GM10248 (cell line): ENCODE measurements around the gene PRKCQ.

ENCODE experiments used
- CTCF ChIA-PET: fragments of 300-600 bp; sonication (Branson Sonifier 250); formaldehyde crosslinking; extraction: SDS; loops from one replicate; lab custom pipeline; 2021; ENCODE audit warnings: antibody characterized with exemption; lab: Yijun Ruan, JAX
- POLR2A ChIA-PET: fragments of 350-650 bp; sonication (Branson Sonifier 250); formaldehyde crosslinking; extraction: SDS; loops from one replicate; lab custom pipeline; 2020; ENCODE audit warnings: antibody characterized with exemption; lab: Yijun Ruan, JAX
- DNase-seq: peaks from one replicate; pipeline ENCODE4 v3.0.0; 2012; ENCODE audit errors: extremely low spot score
- CTCF ChIP-seq: IDR thresholded peaks from 2 replicates; pipeline ENCODE4 v1.5.1; 2012; ENCODE audit warnings: mild to moderate bottlenecking, low read depth; ENCODE audit errors: extremely low read depth, missing control alignments, control extremely low read depth

PRKCQ gene

GRCh38 chr10:6460861-6461409 lies 119.1 kb downstream of the PRKCQ start:
- no peak for TF ChIP-seq CTCF

GRCh38 chr10:6458814-6459213 lies 121.3 kb downstream of the PRKCQ start:
- TF ChIP-seq CTCF: no peak
- POLR2A ChIA-PET: no interaction called here
- no peak for DNase-seq
- CTCF ChIA-PET: no interaction called here

More at GRCh38 chr10:6460861-6461409, 119.1 kb downstream of the PRKCQ start:
- POLR2A ChIA-PET: no interaction called here
- CTCF ChIA-PET: no interaction called here
- no peak for DNase-seq

GRCh38 chr10:6457376-6457775 lies 122.7 kb downstream of the PRKCQ start:
- TF ChIP-seq CTCF: no peak
- no peak for DNase-seq
- CTCF ChIA-PET: no interaction called here
- POLR2A ChIA-PET: no interaction called here

GRCh38 chr10:6456067-6456466 lies 124.0 kb downstream of the PRKCQ start:
- CTCF ChIA-PET: no interaction called here
- DNase-seq: no peak
- no peak for TF ChIP-seq CTCF
- POLR2A ChIA-PET: no interaction called here

GRCh38 chr10:6455592-6455991 lies 124.5 kb downstream of the PRKCQ start:
- TF ChIP-seq CTCF: no peak
- ChIA-PET CTCF (interaction anchor here (1.0 kb wide), 1 partner anchor 10 kb away, joined by 3 read pairs; no protein-coding TSS in a partner anchor), POLR2A (no interaction called here)
- no peak for DNase-seq

GRCh38 chr10:6446711-6447110 lies 133.4 kb downstream of the PRKCQ start:
- ChIA-PET POLR2A (interaction anchor here (0.6 kb wide), 1 partner anchor 349 kb away, joined by 4 read pairs; no protein-coding TSS in a partner anchor), CTCF (interaction anchor here (1.1 to 1.7 kb wide), 6 partner anchors 9 to 221 kb away, joined by 3 to 6 read pairs (median 4); no protein-coding TSS in a partner anchor)
- TF ChIP-seq CTCF: no peak
- no peak for DNase-seq
